KMS-11 (cell line): ENCODE results near the gene MAST4.

Source experiments
- H2AFZ ChIP-seq: fragments of 200-600 bp; sonication (generic); 2 replicates; pipeline ENCODE4 v1.6.1; 2016; ENCODE audit warnings: antibody characterized with exemption, mixed run types, low read depth
- H3K27ac ChIP-seq: fragments of 200-600 bp; sonication (generic); 2 replicates; pipeline ENCODE4 v1.6.1; 2016; ENCODE audit warnings: mild to moderate bottlenecking, mixed run types
- H3K27me3 ChIP-seq: fragments of 200-600 bp; sonication (generic); 2 replicates; pipeline ENCODE4 v1.6.1; 2017; ENCODE audit warnings: mild to moderate bottlenecking, low read depth, mixed run types, moderate library complexity; ENCODE audit not compliant: insufficient read depth
- H3K36me3 ChIP-seq: fragments of 200-600 bp; sonication (generic); 2 replicates; pipeline ENCODE4 v1.6.1; 2017; ENCODE audit warnings: mild to moderate bottlenecking, mixed run types; ENCODE audit not compliant: insufficient read depth
- H3K4me1 ChIP-seq: fragments of 200-600 bp; sonication (generic); 2 replicates; pipeline ENCODE4 v1.6.1; 2016; ENCODE audit warnings: mild to moderate bottlenecking, low read depth, mixed run types; ENCODE audit not compliant: poor library complexity, severe bottlenecking
- H3K4me2 ChIP-seq: fragments of 200-600 bp; sonication (generic); 2 replicates; pipeline ENCODE4 v1.7.0; 2016; ENCODE audit warnings: mild to moderate bottlenecking, mixed run types
- H3K4me3 ChIP-seq: fragments of 200-600 bp; sonication (generic); IDR thresholded peaks from 2 replicates; pipeline ENCODE4 v1.6.1; 2017; ENCODE audit warnings: low read depth, low read length, mixed read lengths; ENCODE audit not compliant: insufficient read depth
- H3K79me2 ChIP-seq: fragments of 200-600 bp; sonication (generic); 2 replicates; pipeline ENCODE4 v1.6.1; 2016; ENCODE audit warnings: low read depth, mixed run types; ENCODE audit not compliant: insufficient read depth
- H3K9ac ChIP-seq: fragments of 200-600 bp; sonication (generic); 2 replicates; pipeline ENCODE4 v1.6.1; 2016; ENCODE audit warnings: mild to moderate bottlenecking, mixed run types
- H4K20me1 ChIP-seq: fragments of 200-600 bp; sonication (generic); 2 replicates; pipeline ENCODE4 v1.6.1; 2016; ENCODE audit warnings: mild to moderate bottlenecking, mixed run types; ENCODE audit not compliant: insufficient read depth
- CTCF ChIP-seq: fragments of 200-600 bp; sonication (generic); conservative IDR thresholded peaks from 2 replicates; pipeline ENCODE4 v1.6.1; 2017; ENCODE audit warnings: low read depth, mild to moderate bottlenecking, antibody characterized with exemption, low read length, moderate library complexity, mixed read lengths

Gene MAST4

GRCh38 chr5:67020096-67020615, 424.0 kb downstream of the MAST4 start:
- no peak overlapping the region for H3K4me2 ChIP-seq
- no peak overlapping the region for H3K27ac ChIP-seq
- no peak overlapping the region for H3K9ac ChIP-seq
- H3K36me3 ChIP-seq, result no peaks in the 10 kb centered on the region
- H3K79me2 ChIP-seq, result no peaks in the 10 kb centered on the region
- no peaks in the 10 kb centered on the region for H3K27me3 ChIP-seq
- no peaks in the 10 kb centered on the region for H4K20me1 ChIP-seq
- TF ChIP-seq CTCF, result no peak
- no peak overlapping the region for H3K4me3 ChIP-seq
- H2AFZ ChIP-seq, result no peak overlapping the region
- peaks cover 7% of the 10 kb centered on the region for H3K4me1 ChIP-seq

- H3K4me2 ChIP-seq, result no peak overlapping the region
- H2AFZ ChIP-seq, result no peak overlapping the region
- no peak overlapping the region for H3K27ac ChIP-seq
- no peaks in the 10 kb centered on the region for H3K27me3 ChIP-seq
- no peak overlapping the region for H3K4me3 ChIP-seq
- no peak overlapping the region for H3K9ac ChIP-seq
- H3K4me1 ChIP-seq, result peaks cover 7% of the 10 kb centered on the region
- H3K79me2 ChIP-seq, result no peaks in the 10 kb centered on the region
- H3K36me3 ChIP-seq, result no peaks in the 10 kb centered on the region
- H4K20me1 ChIP-seq, result no peaks in the 10 kb centered on the region
- TF ChIP-seq CTCF, result no peak
Observed at GRCh38 chr5:67021031-67021430, 424.8 kb downstream of the MAST4 start.

GRCh38 chr5:67021521-67021920, 425.3 kb downstream of the MAST4 start:
- no peak overlapping the region for H3K4me3 ChIP-seq
- H4K20me1 ChIP-seq, result no peaks in the 10 kb centered on the region
- H2AFZ ChIP-seq, result no peak overlapping the region
- H3K27ac ChIP-seq, result no peak overlapping the region
- H3K9ac ChIP-seq, result no peak overlapping the region
- no peak for TF ChIP-seq CTCF
- no peaks in the 10 kb centered on the region for H3K36me3 ChIP-seq
- H3K27me3 ChIP-seq, result no peaks in the 10 kb centered on the region
- H3K79me2 ChIP-seq, result no peaks in the 10 kb centered on the region
- peaks cover 7% of the 10 kb centered on the region for H3K4me1 ChIP-seq
- no peak overlapping the region for H3K4me2 ChIP-seq

GRCh38 chr5:67021962-67022361, 425.8 kb downstream of the MAST4 start:
- no peak overlapping the region for H2AFZ ChIP-seq
- H3K27me3 ChIP-seq, result no peaks in the 10 kb centered on the region
- H3K9ac ChIP-seq, result no peak overlapping the region
- peaks cover 7% of the 10 kb centered on the region for H3K4me1 ChIP-seq
- no peaks in the 10 kb centered on the region for H4K20me1 ChIP-seq
- no peaks in the 10 kb centered on the region for H3K36me3 ChIP-seq
- H3K4me2 ChIP-seq, result no peak overlapping the region
- no peak overlapping the region for H3K4me3 ChIP-seq
- TF ChIP-seq CTCF, result no peak
- H3K79me2 ChIP-seq, result no peaks in the 10 kb centered on the region
- no peak overlapping the region for H3K27ac ChIP-seq
